Fibroblast of gingiva (primary cell): ENCODE measurements around the gene POLD4.

Source experiments
- DNase-seq: peaks from one replicate; pipeline ENCODE4 v3.0.0-alpha.2; 2011; ENCODE audit warnings: low read depth

Gene POLD4

GRCh38 chr11:67301313-67301921 lies 51.9 kb downstream of the POLD4 start:
- DNase-seq, result no peak
